Measurements from ENCODE around the gene MFSD6.
A peak's percentile ranks its signal among the peaks of the same experiment; 100 is the strongest.
"Not testable (repeated sequence)": the region's sequence is repeated elsewhere in the genome, so short reads cannot be mapped to it uniquely, and the experiment has no call there.

The MFSD6 gene

DNA sequence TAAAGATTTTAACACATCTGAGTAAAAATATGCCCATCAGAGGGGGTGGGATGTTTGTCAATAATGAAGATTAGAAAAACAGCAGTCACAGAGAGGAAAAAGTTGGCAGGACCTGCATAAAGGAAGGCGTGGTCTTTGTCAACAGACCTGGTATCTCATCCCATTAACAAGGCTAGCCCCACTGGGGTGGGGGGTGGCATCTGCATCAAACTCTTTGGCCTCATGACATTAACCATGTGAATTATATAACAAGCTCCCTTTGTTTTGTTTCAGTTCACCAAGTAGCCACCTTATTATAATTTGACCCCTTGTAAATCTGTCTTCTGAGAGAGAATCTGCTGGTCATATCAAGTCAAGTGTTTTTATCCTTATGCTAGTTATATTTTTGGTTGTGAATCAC lies 97.5 kb downstream of the MFSD6 start:
- no peak for DNase-seq

DNA sequence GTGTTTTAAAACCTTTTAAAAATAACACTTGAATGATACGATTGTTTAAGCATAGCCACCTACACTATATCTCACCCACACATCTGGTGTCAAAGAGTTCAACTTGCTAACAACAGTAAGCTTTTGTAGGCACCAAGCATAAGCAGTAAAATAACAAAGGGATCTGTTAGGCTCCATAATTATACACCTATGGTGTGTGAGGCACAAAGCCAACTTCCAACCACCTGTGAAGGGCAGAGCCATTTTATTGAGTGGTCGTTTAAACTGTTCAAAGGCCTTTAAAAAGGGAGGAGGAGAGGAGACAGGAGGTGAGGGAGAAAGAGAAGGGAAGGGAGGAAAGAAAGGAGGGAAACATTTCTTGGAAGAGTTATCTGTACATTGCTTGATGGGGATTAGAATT lies 98.5 kb downstream of the MFSD6 start:
- no peak for DNase-seq

GRCh38 chr2:190507135-190507534 lies 99.0 kb downstream of the MFSD6 start:
- no peak for DNase-seq

DNA sequence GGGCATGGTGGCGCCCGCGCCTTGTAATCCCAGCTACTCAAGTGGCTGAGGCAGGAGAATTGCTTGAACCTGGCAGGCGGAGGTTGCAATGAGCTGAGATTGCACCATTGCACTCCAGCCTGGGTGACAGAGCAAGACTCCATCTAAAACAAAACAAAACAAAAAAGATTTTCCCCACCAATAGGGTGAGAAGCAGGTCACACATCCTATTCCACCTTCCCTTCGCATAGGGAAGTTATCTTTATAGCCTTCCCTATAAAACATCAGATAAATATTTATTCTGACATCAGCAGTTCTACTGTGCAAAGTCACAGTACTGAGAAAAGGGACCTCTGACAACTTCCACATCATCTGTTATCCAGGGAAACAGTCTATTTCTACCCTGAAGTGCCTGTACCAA lies 101.7 kb downstream of the MFSD6 start:
- not testable (repeated sequence) for DNase-seq

DNA sequence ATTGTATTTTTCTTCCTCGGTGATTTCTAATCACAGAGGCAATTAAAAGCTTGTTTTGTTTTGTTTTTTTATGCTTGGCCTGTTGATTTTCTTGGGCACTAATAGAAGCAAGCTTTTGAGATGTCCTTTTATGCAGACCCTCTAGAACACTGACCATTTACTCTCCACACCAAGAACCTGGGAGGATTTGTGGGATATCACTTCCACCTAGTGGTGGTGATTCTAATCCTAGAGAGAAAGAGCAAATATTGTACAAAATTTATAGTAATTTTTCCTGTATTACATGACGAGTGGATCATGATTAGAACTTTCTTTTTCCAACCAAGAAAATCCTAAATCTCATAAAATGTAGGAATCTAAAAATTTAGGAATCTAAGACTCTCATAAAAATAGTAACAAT lies 102.9 kb downstream of the MFSD6 start:
- no peak for DNase-seq

- DNase-seq, result no peak
Observed at GRCh38 chr2:190512539-190513095, 104.5 kb downstream of the MFSD6 start.

DNA sequence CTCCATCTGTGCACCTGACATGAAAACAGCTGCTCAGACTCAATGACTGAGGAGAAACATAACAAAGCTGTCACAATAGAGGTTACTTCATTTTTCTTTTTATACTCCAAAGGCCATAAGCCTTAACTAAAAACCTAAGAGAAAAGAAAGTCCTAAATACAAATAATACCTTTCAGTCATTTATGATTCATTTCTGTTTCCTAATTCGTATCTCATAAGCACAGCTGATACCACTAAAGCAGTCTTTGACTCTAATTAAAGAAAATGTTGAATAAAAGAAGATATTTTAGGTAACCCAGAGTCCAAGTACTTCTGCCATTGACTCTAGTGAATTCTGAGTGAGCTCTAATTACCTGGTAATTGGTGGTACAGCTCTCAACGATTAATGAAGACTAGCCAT lies 105.7 kb downstream of the MFSD6 start:
- no peak for DNase-seq

- DNase-seq, result no peak
Observed at GRCh38 chr2:190514676-190515075, 106.5 kb downstream of the MFSD6 start.

DNA sequence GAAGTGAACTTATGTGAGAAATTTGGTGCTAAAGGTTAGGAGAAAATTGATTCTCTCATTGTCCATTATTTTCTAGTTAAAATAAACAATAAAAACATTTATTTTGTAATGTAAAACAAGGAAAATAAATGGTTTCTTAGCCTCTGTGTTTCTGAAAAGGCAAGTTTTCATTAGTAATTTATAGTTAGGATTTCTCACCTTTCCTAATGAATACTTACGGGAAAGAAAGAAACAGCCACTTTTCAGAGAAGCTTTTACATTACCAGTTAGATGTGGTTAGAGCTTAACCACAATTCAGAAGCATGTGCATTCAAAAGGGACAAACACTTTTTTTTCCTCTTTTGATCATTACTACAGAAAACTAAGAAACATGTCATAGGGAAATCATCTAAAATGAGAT lies 107.5 kb downstream of the MFSD6 start:
- DNase-seq, result peak; percentile 50

DNA sequence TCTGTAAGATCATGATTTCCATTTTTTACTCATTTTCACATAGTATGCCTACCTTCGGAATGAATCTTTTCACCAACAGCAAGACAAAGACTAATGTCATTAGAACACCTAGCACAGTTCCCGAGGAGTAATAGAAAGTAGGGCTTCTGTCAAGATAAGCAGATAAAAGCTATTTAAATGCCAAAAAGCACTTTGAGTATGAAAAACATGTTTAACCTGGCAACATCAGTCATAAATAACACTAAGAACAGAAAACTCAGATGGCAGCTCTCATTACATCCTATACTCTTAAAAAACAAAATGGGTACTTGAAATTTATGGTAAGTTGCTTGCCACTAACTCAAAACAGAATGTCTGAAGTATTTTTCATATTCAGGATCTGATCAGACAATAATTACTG lies 109.3 kb downstream of the MFSD6 start:
- DNase-seq, result no peak

- no peak for DNase-seq
Observed at GRCh38 chr2:190519975-190520767, 112.0 kb downstream of the MFSD6 start.

- DNase-seq, result no peak
Observed at GRCh38 chr2:190524928-190525327, 116.8 kb downstream of the MFSD6 start.

- no peak for DNase-seq
Observed at GRCh38 chr2:190526105-190526750, 118.1 kb downstream of the MFSD6 start.

GRCh38 chr2:190527214-190527613 lies 119.1 kb downstream of the MFSD6 start:
- no peak for DNase-seq

DNA sequence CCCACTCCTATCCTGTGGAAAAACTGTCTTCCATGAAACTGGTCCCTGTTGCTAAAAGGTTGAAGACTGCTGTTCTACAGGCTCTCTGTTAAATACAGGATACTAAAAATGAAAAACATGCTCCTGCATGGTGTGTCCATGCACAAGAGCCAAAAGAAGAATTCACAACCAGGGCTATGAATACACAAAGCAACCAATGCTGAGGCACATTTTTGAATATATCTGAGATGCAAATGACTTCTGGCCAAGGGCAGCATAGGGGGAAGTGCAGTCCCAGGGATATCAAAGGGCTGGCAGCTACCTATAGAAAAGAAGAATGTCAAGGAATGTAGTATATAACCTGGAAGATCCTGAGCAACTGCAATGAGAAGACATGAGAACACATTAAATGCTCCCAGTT lies 119.8 kb downstream of the MFSD6 start:
- DNase-seq, result no peak

DNA sequence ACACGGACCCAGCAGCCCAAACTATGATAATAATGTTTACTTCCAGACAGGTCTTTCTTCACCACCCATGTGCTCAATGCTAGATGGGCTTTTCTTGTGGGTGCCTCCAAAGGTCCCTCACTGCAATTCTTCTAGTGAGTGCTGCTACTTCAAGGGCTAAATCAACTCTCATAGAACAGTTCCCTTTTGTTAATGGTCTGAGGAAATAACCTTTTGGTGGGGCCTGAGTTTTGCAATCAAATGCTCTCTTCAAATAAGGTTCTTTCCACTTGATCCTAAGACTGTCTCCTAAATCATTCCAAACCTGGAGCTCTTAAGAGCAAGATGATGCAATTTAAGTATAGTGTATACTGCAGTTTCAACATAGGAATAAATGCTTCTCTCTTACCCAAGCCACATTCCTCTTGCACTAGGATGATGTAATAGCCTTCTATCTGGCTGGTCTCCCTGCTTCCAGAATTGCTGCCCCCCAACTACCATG lies 120.4 kb downstream of the MFSD6 start:
- no peak for DNase-seq

DNA sequence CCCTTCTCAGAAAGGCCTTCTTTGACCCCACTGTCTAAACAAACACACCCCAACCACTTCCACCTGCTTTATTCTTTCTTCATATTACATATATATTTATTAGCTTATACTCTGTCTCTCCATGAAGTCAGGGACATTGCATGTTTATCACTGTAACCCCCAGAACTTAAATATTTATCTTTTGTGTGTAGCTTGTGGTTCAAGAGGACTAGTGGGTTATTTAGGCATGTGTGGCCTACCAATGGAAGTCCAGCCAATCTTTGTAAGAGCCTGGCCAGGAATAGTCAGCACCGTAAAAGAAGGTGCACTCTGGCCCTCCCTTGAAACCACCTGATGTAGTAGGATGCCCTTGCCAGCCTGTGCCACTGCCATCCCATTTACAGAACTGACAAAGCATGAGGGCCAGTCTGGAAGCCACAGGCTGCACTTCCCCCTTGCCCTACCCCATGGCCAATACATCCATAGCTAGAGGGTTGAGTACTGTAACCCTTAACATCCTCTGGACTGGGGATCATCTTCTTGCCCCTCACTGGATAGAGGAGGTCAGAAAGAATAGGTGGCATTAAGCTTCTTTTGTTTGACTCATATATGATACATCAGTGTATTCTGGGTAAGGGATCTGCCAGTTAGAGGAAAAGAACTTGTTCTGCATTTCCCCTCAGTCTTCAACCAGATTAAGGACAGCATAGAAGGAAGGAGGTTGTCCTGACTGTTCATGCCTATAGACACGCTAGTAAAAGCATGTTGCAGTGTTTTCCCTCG lies 121.5 kb downstream of the MFSD6 start:
- no peak for DNase-seq

- DNase-seq, result no peak
Observed at GRCh38 chr2:190530248-190530900, 122.2 kb downstream of the MFSD6 start.

DNA sequence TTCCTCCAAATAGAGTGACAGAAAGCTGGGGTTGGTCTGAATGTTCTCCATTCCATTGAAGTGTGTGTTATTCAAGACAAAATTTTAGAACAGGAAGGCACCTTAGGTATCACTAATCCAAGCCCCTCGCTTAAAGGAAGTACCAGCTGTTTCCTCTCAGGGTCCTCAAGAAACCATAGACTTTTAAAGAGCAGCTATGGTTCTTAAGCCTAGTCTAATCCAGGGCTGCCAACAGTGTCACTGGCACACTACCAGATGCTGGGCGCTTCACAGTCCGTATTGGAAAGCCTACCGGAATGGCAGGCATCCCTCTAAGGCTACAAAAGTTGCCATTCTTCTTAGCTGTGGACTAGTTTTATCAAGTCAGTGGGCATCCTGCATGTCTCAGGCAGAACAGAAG lies 124.4 kb downstream of the MFSD6 start:
- no peak for DNase-seq

DNA sequence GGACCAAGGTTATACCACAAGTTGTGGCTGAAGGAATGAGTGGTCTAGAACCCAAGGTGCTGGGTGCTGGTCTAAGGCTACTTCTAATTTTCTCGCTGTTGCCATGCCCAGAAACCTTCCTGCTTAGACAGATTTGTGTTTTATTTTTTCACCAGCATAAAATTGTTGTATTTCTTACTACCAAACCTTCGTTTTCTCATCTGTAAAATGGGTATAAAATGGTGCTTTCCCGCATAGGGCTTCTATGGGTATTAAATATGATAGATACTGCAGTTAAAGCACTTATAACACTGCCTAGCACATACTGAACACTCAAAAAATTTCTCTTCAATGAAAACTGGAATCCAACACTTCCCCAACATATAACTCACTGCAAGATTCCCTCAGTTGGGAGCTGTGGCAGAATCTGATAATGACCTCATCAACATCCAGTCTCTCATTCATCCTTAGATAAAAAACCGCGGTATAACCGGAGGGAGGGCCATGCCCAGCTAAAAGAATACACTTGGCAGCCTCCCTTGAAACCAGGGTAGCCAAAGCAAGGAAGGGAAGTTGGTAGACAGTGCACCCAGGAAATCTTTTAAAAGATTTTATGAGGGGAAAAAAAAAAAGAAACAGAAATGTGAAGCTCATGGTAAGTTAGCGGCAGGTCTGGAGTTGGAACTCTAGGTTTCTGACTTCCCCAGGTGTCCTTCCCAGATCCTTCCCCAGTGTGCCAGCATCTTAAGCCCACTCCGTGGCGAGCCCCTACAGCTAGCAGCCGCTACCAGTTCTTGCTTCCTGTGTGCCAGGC lies 125.2 kb downstream of the MFSD6 start:
- no peak for DNase-seq

DNA sequence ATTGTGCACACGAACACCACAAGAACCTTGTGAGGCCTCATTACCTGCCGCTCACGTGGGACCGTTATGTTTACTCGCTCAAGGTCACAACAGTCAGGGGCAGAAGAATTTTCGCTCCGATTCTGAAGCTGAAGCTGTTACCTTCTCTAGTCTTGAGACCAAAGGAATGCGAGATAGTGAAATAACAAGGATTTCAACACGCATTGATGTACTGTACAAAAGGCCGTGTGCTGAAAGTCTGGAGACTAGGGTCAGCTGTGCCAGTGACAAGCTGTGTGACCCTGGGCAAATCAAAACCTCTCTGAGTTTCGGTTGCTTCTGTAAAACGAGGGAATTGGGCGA lies 125.8 kb downstream of the MFSD6 start:
- DNase-seq, result peak; percentile 67

Data from activated CD4-positive, alpha-beta T cell treated with anti-CD3 and anti-CD28 coated beads, Interleukin-2, Interleukin-6, amounts not matched to agents 100 ng/mL and 50 ng/mL, durations not matched to agents 16 hours and 8 hours (primary cell).